PC-3 (cell line): Measurements from ENCODE around the gene TTC28. TPM values are rescaled to one million over a fixed set of nuclear protein-coding genes. Genes with fewer than 3 reads are reported as not detected.

Experiments
- ATAC-seq: fragments of 200-7000 bp; cut with Tn5 transposase; 2 replicates; pipeline ENCODE4 v1.9.1; 2020; ENCODE audit warnings: mild to moderate bottlenecking, moderate library complexity
- BruUV-seq: library from RNA; stranded (reverse); fragments of 400-500 nt; replicated peaks from 2 replicates; lab custom pipeline; 2021; lab: Mats Ljungman, UMichigan
- CTCF ChIA-PET: fragments of 300-600 bp; sonication (Branson Sonifier 250); formaldehyde crosslinking; loops from one replicate; lab custom pipeline; 2022; ENCODE audit warnings: antibody characterized with exemption; lab: Charles Lee
- POLR2A ChIA-PET: fragments of 300-600 bp; sonication (Branson Sonifier 250); formaldehyde crosslinking; loops from one replicate; lab custom pipeline; 2022; ENCODE audit warnings: antibody characterized with exemption; ENCODE audit not compliant: unreplicated experiment; lab: Charles Lee
- DNase-seq: peaks from one replicate; pipeline ENCODE4 v3.0.0-alpha.2; 2015
- H2AFZ ChIP-seq: fragments of 300-600 bp; sonication (generic); 2 replicates; pipeline ENCODE4 v1.6.0; 2016; ENCODE audit warnings: antibody characterized with exemption, low read length
- H3F3A ChIP-seq: fragments of 300-600 bp; sonication (generic); one replicate; pipeline ENCODE4 v1.6.0; 2017; ENCODE audit warnings: antibody characterized with exemption, low read length, control low read depth, mild to moderate bottlenecking; ENCODE audit not compliant: unreplicated experiment
- H3K27ac ChIP-seq: fragments of 300-600 bp; sonication (generic); 2 replicates; pipeline ENCODE4 v1.5.1; 2016; ENCODE audit warnings: mild to moderate bottlenecking, low read length
- H3K27me3 ChIP-seq: fragments of 300-600 bp; sonication (generic); 2 replicates; pipeline ENCODE4 v1.6.1; 2016; ENCODE audit warnings: low read length, mixed read lengths
- H3K36me3 ChIP-seq: fragments of 300-600 bp; sonication (generic); 2 replicates; pipeline ENCODE4 v1.6.1; 2016; ENCODE audit warnings: low read depth, mixed run types, low read length, mixed read lengths
- H3K4me1 ChIP-seq: fragments of 300-600 bp; sonication (generic); 2 replicates; pipeline ENCODE4 v1.5.1; 2016; ENCODE audit warnings: low read length; ENCODE audit not compliant: insufficient read depth
- H3K4me2 ChIP-seq: fragments of 300-600 bp; sonication (generic); 2 replicates; pipeline ENCODE4 v1.6.0; 2016; ENCODE audit warnings: low read length
- H3K4me3 ChIP-seq: fragments of 300-600 bp; sonication (generic); 2 replicates; pipeline ENCODE4 v1.5.1; 2016; ENCODE audit warnings: mild to moderate bottlenecking, low read length, mixed read lengths
- H3K79me2 ChIP-seq: fragments of 300-600 bp; sonication (generic); 2 replicates; pipeline ENCODE4 v1.6.1; 2017; ENCODE audit warnings: low read length, mixed read lengths
- H3K9ac ChIP-seq: fragments of 300-600 bp; sonication (generic); 2 replicates; pipeline ENCODE4 v1.6.0; 2016; ENCODE audit warnings: mild to moderate bottlenecking, low read length
- H3K9me2 ChIP-seq: fragments of 300-600 bp; sonication (generic); replicated peaks from 2 replicates; pipeline ENCODE4 v1.6.1; 2016; ENCODE audit warnings: mixed run types, low read length, mixed read lengths
- H3K9me3 ChIP-seq: fragments of 300-600 bp; sonication (generic); 2 replicates; pipeline ENCODE4 v1.6.1; 2016; ENCODE audit warnings: low read length, mixed read lengths
- H4K20me1 ChIP-seq: fragments of 300-600 bp; sonication (generic); 2 replicates; pipeline ENCODE4 v1.6.1; 2016; ENCODE audit warnings: low read length, mixed read lengths
- CTCF ChIP-seq: fragments of 300-600 bp; sonication (generic); conservative IDR thresholded peaks from 2 replicates; pipeline ENCODE4 v1.5.1; 2017; ENCODE audit warnings: antibody characterized with exemption, low read depth, mild to moderate bottlenecking, low read length
- EZH2 ChIP-seq: fragments of 300-600 bp; sonication (generic); IDR thresholded peaks from one replicate; pipeline ENCODE4 v1.6.1; 2017; ENCODE audit warnings: antibody characterized with exemption, mild to moderate bottlenecking, low read length; ENCODE audit not compliant: unreplicated experiment
- EZH2phosphoT487 ChIP-seq: fragments of 300-600 bp; sonication (generic); IDR thresholded peaks from 2 replicates; pipeline ENCODE4 v1.6.1; 2018; ENCODE audit warnings: mild to moderate bottlenecking, antibody characterized with exemption, low read length, borderline replicate concordance
- intact Hi-C: fragments of 100-400 bp; cut with micrococcal nuclease; formaldehyde crosslinking; loops from 2 replicates; pipeline ENCODE4 v1.9.0; 2023
- total RNA-seq: library from RNA; depleted of rRNA; stranded (reverse); fragments of >200 nt; gene quantifications from 2 replicates; pipeline ENCODE4 v1.2.3, GENCODE V29; 2014

TTC28 gene
- total RNA-seq, 1 experiment from 2014 or later, result 6.3 TPM

GRCh38 chr22:28714043-28714628 is 34.5 kb upstream of the TTC28 start:
- Histone ChIP-seq H3K9me2 (no peaks in the 10 kb centered on the region), H3K4me3 (no peak overlapping the region), H3K79me2 (no peaks in the 10 kb centered on the region), H3F3A (peaks cover 13% of the 10 kb centered on the region), H3K4me2 (no peak overlapping the region), H3K36me3 (no peaks in the 10 kb centered on the region; the same call in 1 of the 2 replicates), H3K27me3 (no peaks in the 10 kb centered on the region), H3K27ac (no peak overlapping the region), H3K4me1 (peaks cover 34% of the 10 kb centered on the region), H4K20me1 (no peaks in the 10 kb centered on the region), H2AFZ (no peak overlapping the region), H3K9ac (no peak overlapping the region), H3K9me3 (no peaks in the 10 kb centered on the region)
- ATAC-seq (no peak), DNase-seq (no peak)
- intact Hi-C loops, result loop anchor here (5.0 kb wide), 1 partner anchor 112 kb away; no protein-coding TSS in a partner anchor
- ChIA-PET CTCF (no interaction called here), POLR2A (no interaction called here)
- TF ChIP-seq EZH2phosphoT487 (no peak), EZH2 (no peak)
- BruUV-seq, result no TSS peak

- H3K9ac ChIP-seq, result no peak overlapping the region
- ATAC-seq (no peak), DNase-seq (peak; percentile 64)
- H2AFZ ChIP-seq, result no peak overlapping the region
- H3K27ac ChIP-seq, result no peak overlapping the region
- no TSS peak for BruUV-seq
- peaks cover under 1% of the 10 kb centered on the region; the same call in 1 of the 2 replicates for H3K36me3 ChIP-seq
- H3K4me3 ChIP-seq, result no peak overlapping the region
- TF ChIP-seq EZH2phosphoT487, result no peak
- no peak for TF ChIP-seq EZH2
- TF ChIP-seq CTCF, result no peak
- ChIA-PET CTCF (no interaction called here), POLR2A (interaction anchor here (0.6 kb wide), 1 partner anchor 510 kb away, joined by 3 read pairs; no protein-coding TSS in a partner anchor)
- no peaks in the 10 kb centered on the region for H3K79me2 ChIP-seq
- H3K9me3 ChIP-seq, result no peaks in the 10 kb centered on the region
- H3K9me2 ChIP-seq, result no peaks in the 10 kb centered on the region
- H3K4me2 ChIP-seq, result no peak overlapping the region
- intact Hi-C loops, result loop anchor here (2.0 to 5.0 kb wide), 2 partner anchors 31 to 110 kb away; partner anchors contain the start of gene HSCB
- peaks cover 13% of the 10 kb centered on the region for H3F3A ChIP-seq
- H3K27me3 ChIP-seq, result no peaks in the 10 kb centered on the region
- no peaks in the 10 kb centered on the region for H4K20me1 ChIP-seq
- peaks cover 34% of the 10 kb centered on the region for H3K4me1 ChIP-seq
These were observed 32.5 kb upstream of the TTC28 start for GRCh38 chr22:28711820-28712777.

GRCh38 chr22:28711341-28711740 is 31.7 kb upstream of the TTC28 start:
- ATAC-seq (no peak), DNase-seq (no peak)
- peaks cover 13% of the 10 kb centered on the region for H3F3A ChIP-seq
- ChIA-PET CTCF (no interaction called here), POLR2A (interaction anchor here (0.6 kb wide), 1 partner anchor 509 kb away, joined by 3 read pairs; no protein-coding TSS in a partner anchor)
- no peaks in the 10 kb centered on the region for H3K9me3 ChIP-seq
- no peak overlapping the region for H3K4me3 ChIP-seq
- no peak overlapping the region for H2AFZ ChIP-seq
- no TSS peak for BruUV-seq
- TF ChIP-seq EZH2 (no peak), EZH2phosphoT487 (no peak), CTCF (no peak)
- no peaks in the 10 kb centered on the region for H3K9me2 ChIP-seq
- H3K4me2 ChIP-seq, result 0 out of 2 replicates have a peak overlapping the region, but pooled peaks have one; percentile 80
- H3K9ac ChIP-seq, result peak overlapping the region; percentile 30; the same call in 1 of the 2 replicates
- no peaks in the 10 kb centered on the region for H3K27me3 ChIP-seq
- intact Hi-C loops, result loop anchor here (2.0 to 5.0 kb wide), 2 partner anchors 31 to 109 kb away; partner anchors contain the start of gene HSCB
- H4K20me1 ChIP-seq, result no peaks in the 10 kb centered on the region
- H3K4me1 ChIP-seq, result peaks cover 34% of the 10 kb centered on the region
- H3K27ac ChIP-seq, result peak overlapping the region; percentile 92
- peaks cover 2% of the 10 kb centered on the region; the same call in 1 of the 2 replicates for H3K36me3 ChIP-seq
- H3K79me2 ChIP-seq, result no peaks in the 10 kb centered on the region
